SK-N-SH (cell line): Measurements from ENCODE around the gene ALG9.

Experiments
- FOXJ3 ChIP-seq: sonication (generic); formaldehyde crosslinking; IDR thresholded peaks from 2 replicates; pipeline ENCODE4 v1.5.1; 2020; ENCODE audit warnings: mild to moderate bottlenecking, missing genetic modification reagents
- JUND ChIP-seq: IDR thresholded peaks from 2 replicates; pipeline ENCODE4 v1.4.0; 2012
- MXI1 ChIP-seq: IDR thresholded peaks from 2 replicates; pipeline ENCODE4 v1.6.1; 2012; ENCODE audit warnings: mild to moderate bottlenecking, low read depth, low read length, improper control_type of control experiment
- NRF1 ChIP-seq: IDR thresholded peaks from 2 replicates; pipeline ENCODE4 v1.6.1; 2012; ENCODE audit warnings: low read depth, mild to moderate bottlenecking, low read length
- RCOR1 ChIP-seq: fragments of 150-350 bp; IDR thresholded peaks from 2 replicates; pipeline ENCODE4 v1.6.1; 2017; ENCODE audit warnings: antibody characterized with exemption, low read length
- RXRA ChIP-seq: IDR thresholded peaks from 2 replicates; pipeline ENCODE4 v1.4.0; 2012; ENCODE audit warnings: low read depth, mild to moderate bottlenecking, borderline replicate concordance
- SIN3A ChIP-seq: IDR thresholded peaks from 2 replicates; pipeline ENCODE4 v1.6.1; 2012; ENCODE audit warnings: low read depth, mild to moderate bottlenecking, low read length, moderate library complexity, borderline replicate concordance
- TAF1 ChIP-seq: IDR thresholded peaks from 2 replicates; pipeline ENCODE4 v1.6.1; 2012; ENCODE audit warnings: low read depth, mild to moderate bottlenecking, low read length, moderate library complexity, borderline replicate concordance
- TF ChIP-seq, protein P1 (sequence below): fragments of 200-600 bp; sonication (generic); IDR thresholded peaks from 2 replicates; pipeline ENCODE4 v1.6.1; 2017; ENCODE audit warnings: antibody characterized with exemption, mild to moderate bottlenecking, moderate library complexity
- TF ChIP-seq, protein P2 (sequence below): IDR thresholded peaks from 2 replicates; pipeline ENCODE4 v1.4.0; 2012; ENCODE audit warnings: low read depth, borderline replicate concordance

- TF ChIP-seq, protein P1, sequence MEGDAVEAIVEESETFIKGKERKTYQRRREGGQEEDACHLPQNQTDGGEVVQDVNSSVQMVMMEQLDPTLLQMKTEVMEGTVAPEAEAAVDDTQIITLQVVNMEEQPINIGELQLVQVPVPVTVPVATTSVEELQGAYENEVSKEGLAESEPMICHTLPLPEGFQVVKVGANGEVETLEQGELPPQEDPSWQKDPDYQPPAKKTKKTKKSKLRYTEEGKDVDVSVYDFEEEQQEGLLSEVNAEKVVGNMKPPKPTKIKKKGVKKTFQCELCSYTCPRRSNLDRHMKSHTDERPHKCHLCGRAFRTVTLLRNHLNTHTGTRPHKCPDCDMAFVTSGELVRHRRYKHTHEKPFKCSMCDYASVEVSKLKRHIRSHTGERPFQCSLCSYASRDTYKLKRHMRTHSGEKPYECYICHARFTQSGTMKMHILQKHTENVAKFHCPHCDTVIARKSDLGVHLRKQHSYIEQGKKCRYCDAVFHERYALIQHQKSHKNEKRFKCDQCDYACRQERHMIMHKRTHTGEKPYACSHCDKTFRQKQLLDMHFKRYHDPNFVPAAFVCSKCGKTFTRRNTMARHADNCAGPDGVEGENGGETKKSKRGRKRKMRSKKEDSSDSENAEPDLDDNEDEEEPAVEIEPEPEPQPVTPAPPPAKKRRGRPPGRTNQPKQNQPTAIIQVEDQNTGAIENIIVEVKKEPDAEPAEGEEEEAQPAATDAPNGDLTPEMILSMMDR: no peak
- TF ChIP-seq, protein P2, sequence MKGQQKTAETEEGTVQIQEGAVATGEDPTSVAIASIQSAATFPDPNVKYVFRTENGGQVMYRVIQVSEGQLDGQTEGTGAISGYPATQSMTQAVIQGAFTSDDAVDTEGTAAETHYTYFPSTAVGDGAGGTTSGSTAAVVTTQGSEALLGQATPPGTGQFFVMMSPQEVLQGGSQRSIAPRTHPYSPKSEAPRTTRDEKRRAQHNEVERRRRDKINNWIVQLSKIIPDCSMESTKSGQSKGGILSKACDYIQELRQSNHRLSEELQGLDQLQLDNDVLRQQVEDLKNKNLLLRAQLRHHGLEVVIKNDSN: no peak
- no peak for TF ChIP-seq SIN3A
- TF ChIP-seq MXI1: no peak
- no peak for TF ChIP-seq RCOR1
- no peak for TF ChIP-seq TAF1
- no peak for TF ChIP-seq JUND
- TF ChIP-seq NRF1: no peak
- TF ChIP-seq FOXJ3 (CRISPR knock-in tag): no peak
- TF ChIP-seq RXRA: no peak
Measured at GRCh38 chr11:111871693-111872161, 346 bp upstream of the ALG9 start.
